ENCODE measurements around the gene MCRS1. TPM values are rescaled to one million over a fixed set of nuclear protein-coding genes. Genes with fewer than 3 reads are reported as not detected.
"Not testable (repeated sequence)": the region's sequence is repeated elsewhere in the genome, so short reads cannot be mapped to it uniquely, and the experiment has no call there.

The MCRS1 gene, protein sequence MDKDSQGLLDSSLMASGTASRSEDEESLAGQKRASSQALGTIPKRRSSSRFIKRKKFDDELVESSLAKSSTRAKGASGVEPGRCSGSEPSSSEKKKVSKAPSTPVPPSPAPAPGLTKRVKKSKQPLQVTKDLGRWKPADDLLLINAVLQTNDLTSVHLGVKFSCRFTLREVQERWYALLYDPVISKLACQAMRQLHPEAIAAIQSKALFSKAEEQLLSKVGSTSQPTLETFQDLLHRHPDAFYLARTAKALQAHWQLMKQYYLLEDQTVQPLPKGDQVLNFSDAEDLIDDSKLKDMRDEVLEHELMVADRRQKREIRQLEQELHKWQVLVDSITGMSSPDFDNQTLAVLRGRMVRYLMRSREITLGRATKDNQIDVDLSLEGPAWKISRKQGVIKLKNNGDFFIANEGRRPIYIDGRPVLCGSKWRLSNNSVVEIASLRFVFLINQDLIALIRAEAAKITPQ
- 100 to 1,000 TPM in 1 of 12 donors, 10 to 100 TPM in 11; 44.4 to 714 (median 55.0) TPM for polyA plus RNA-seq (ENCODE audit: insufficient read length in 12 of 12)
- long read RNA-seq, donor 1, transcript MCRS1-201 (15 exons, 1,928 nt) = major isoform, 9 of 11 reads
- long read RNA-seq, donor 1, partial matches to known transcripts = 0 of 11 reads
- long read RNA-seq, donor 1, other reads (novel, unspliced or antisense) = 0 of 11 reads
- long read RNA-seq, donor 2, transcript MCRS1-201 (15 exons, 1,928 nt) = major isoform, 29 of 31 reads
- long read RNA-seq, donor 2, partial matches to known transcripts = 0 of 31 reads
- long read RNA-seq, donor 2, other reads (novel, unspliced or antisense) = 0 of 31 reads
- long read RNA-seq, donor 3, transcript MCRS1-201 (15 exons, 1,928 nt) = major isoform, 8 of 9 reads
- long read RNA-seq, donor 3, partial matches to known transcripts = 0 of 9 reads
- long read RNA-seq, donor 3, other reads (novel, unspliced or antisense) = 0 of 9 reads
- long read RNA-seq, donor 4, transcript MCRS1-201 (15 exons, 1,928 nt) = major isoform, 8 of 9 reads
- long read RNA-seq, donor 4, partial matches to known transcripts = 0 of 9 reads
- long read RNA-seq, donor 4, other reads (novel, unspliced or antisense) = 0 of 9 reads
- long read RNA-seq, donor 5 = 0 reads
- long read RNA-seq, donor 6, transcript MCRS1-201 (15 exons, 1,928 nt) = major isoform, 10 of 10 reads
- long read RNA-seq, donor 6, partial matches to known transcripts = 0 of 10 reads
- long read RNA-seq, donor 6, other reads (novel, unspliced or antisense) = 0 of 10 reads
- long read RNA-seq, donor 7, transcript MCRS1-201 (15 exons, 1,928 nt) = major isoform, 5 of 7 reads
- long read RNA-seq, donor 7, partial matches to known transcripts = 0 of 7 reads
- long read RNA-seq, donor 7, other reads (novel, unspliced or antisense) = 0 of 7 reads
- long read RNA-seq, donor 8, transcript MCRS1-201 (15 exons, 1,928 nt) = major isoform, 17 of 19 reads
- long read RNA-seq, donor 8, partial matches to known transcripts = 0 of 19 reads
- long read RNA-seq, donor 8, other reads (novel, unspliced or antisense) = 0 of 19 reads
- long read RNA-seq, donor 9, transcript MCRS1-201 (15 exons, 1,928 nt) = major isoform, 6 of 7 reads
- long read RNA-seq, donor 9, partial matches to known transcripts = 0 of 7 reads
- long read RNA-seq, donor 9, other reads (novel, unspliced or antisense) = 0 of 7 reads
- long read RNA-seq, donor 10, transcript MCRS1-201 (15 exons, 1,928 nt) = major isoform, 13 of 14 reads
- long read RNA-seq, donor 10, partial matches to known transcripts = 0 of 14 reads
- long read RNA-seq, donor 10, other reads (novel, unspliced or antisense) = 0 of 14 reads
- long read RNA-seq, donor 11, transcript MCRS1-201 (15 exons, 1,928 nt) = major isoform, 26 of 28 reads
- long read RNA-seq, donor 11, partial matches to known transcripts = 0 of 28 reads
- long read RNA-seq, donor 11, other reads (novel, unspliced or antisense) = 0 of 28 reads

DNA sequence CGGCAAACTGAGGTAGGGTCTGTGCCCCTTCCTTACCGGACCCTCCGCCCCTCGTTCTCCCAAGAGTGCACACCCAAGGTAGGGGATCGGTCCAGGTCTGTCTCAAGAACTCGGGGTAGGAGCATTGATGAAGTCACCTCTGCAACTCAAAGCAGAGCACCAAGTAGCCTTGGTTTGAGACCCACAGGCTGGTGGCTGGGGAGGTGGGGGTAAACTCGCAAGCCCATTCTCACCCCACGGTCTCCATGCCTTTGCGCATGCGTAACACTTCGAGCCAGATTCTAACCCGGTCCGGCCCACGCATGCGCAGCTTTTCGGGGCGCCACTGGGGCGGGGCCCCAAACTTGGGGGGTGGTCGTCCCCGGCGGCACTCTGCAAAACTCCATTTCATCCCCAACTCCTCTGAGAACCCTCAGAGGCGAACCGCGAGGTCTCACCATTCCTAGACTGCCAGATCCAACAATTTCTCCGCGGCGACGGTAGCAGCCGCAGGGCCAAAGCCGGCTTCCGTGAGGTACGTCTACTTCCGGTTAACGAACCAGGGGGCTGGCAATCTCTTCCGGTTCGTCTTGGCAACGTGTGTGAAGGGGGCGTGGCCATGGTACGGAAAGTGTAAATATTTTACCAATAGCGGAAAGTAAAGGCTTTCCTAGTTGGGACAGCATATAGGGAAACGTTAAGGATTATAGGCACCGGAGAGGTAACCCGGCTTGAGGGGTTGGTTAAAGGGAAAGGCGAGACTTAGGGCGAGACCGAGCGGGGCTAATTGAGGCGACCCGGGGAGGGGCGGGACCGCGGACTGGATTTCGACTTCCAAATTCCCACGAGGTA, at the start of gene MCRS1:
Gene MCRS1 (minus strand): TSS at position 532 of the 831 bp plus-strand sequence. CDS start 1,411 bp downstream, outside the sequence.
- DNase-seq = peak; percentile 93

DNA sequence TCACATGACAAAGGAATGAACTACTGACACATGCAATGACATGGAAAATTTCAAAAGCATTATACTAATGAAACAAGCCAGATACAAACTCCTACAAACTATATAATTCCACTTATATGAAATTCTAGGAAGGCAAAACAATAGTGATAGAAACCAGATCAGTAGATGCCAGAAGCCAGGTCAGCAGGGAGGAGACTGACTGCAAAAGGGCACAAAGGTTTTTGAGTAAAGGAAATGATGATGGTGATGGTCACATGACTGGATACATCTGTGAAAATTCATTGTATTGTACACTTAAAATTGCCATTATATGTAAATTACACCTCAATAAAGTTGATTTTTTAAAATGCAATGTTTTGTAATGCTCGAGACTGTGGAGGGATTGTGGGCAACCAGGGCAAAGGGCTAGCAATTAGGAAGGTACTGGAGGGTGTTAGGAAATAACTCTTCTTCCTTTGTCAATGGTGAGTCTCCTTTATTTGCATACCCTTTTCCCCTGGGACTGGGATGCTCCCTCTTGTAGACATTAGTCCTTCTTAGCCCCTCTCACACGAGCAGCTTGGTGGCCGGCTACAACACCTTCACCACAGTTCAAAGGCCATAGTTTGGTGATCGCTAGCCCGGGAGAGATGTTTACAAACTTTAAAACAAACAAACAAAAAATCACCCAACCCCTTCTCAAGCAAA, 48.7 kb upstream of the MCRS1 start:
- no peak for DNase-seq

DNA sequence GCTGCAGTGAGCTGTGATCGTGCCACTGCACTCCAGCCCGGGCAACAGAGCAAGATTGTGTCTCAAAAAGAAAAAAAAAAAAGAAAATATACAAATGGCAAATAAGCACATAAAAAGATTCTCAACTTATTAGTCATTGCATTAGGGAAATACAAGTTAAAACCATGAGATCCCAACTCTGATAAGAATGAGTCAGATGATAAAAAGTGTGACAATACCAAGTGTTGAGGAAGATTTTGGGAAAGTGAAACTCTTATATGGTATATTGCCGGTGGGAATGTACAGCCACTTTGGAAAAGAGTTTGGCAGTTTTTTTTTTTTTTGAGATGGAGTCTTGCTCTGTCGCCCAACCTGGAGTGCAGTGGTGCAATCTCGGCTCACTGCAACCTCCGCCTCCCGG, 47.8 kb upstream of the MCRS1 start:
- DNase-seq = no peak

DNA sequence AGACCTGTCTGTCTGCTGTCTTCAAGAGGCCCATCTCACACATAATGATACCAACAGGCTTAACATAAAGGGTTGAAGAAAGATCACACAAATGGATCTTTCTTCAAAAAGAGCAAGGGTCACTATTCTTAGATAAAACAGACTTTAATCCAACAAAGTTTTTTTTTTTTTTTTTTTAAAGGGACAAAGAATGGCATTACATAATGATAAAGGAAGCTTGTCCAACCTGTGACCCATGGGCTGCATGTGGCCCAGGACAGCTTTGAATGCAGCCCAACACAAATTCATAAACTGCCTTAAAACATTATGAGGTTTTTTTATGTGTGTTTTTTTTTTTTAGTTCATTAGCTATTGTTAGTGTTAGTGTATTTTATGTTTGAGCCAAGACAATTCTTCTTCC, 44.3 kb upstream of the MCRS1 start:
- no peak for DNase-seq

DNA sequence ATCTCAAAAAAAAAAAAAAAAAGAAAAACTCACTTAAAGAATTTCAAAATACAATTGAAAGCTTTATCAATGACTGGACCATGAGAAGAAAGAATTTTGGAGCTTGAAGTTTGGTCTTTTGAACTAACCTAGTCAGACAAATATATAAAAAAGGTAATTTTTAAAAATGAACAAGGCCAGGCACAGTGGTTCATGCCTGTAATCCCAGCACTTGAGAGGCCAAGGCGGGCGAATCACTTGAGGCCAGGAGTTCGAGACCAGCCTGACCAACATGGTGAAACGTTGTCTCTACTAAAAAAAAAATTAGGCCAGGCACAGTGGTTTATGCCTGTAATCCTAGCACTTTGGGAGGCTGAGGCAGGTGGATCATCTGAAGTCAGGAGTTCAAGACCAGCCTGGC, 42.8 kb upstream of the MCRS1 start:
- not testable (repeated sequence) for DNase-seq

DNA sequence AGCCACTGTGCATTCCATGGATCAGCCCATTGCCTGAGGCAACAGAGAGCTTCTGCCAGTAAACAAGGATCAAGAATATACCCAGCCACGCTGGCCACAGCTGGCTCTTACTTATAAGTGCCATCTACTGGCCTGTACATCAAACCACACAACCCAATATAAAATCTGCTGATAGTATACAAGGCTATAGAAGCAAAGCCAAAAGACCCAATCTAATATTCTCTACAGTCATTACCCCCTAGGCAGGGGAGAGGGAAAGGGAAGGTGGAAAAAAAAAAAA, 41.9 kb upstream of the MCRS1 start:
- no peak for DNase-seq

DNA sequence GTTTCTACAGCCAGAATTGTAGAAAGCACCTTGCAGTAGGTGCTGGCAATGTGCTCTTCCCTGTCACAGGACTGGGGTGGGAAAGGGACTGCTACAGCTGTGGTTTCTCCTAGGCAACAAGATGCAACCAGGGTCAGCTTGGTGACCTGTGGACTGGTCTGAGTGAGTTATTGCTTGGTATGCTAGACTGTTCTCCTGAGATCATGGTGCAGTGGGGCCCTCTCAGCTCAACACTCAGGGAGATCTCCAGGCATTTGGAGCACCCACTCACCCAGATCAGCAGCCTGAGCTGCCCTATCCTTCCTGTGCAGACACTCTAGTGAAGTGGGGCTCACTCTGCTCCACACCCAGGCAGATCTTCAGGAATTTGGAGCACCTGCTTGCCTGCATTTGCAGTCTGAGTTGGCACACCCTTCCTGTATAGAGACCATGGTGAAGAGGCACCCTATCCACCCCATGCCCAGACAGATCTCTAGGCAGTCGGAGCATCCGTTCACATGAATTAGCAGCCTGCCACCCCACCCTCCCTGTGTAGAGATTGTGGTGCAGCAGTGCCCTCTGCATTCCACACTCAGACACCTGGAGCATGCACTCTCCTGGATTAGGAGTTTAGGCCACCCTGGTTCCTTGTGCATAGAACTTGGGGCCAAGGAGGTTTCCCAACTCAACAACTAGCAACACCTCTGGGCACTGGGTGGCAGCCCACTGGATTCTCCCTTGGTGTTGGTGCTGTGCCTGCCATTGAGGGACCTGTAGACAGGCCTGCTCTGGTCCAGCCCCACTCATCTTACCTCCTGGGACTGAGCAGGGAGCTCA, 41.3 kb upstream of the MCRS1 start:
- DNase-seq = no peak

DNA sequence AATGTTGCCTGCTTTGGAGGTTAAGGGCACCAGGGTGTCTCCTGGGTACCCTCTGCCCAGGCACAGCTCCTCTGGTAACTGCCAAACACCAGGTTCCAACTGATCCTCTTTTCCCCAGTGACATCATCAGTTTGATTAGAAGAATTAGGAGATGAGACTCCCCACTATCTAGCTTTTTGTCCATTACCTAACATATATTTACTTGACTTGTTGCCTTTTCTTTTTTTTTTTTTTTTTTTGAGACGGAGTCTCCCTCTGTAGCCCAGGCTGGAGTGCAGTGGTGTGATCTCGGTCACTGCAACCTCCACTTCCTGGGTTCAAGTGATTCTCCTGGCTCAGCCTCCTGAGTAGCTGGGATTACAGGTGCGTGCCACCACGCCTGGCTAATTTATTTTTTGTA, 37.6 kb upstream of the MCRS1 start, which contains the start of gene FAM186B:
Gene FAM186B (minus strand): TSS at position 101 of the 400 bp plus-strand sequence. CDS start 162 bp downstream, outside the sequence.
- DNase-seq = not testable (repeated sequence)

DNA sequence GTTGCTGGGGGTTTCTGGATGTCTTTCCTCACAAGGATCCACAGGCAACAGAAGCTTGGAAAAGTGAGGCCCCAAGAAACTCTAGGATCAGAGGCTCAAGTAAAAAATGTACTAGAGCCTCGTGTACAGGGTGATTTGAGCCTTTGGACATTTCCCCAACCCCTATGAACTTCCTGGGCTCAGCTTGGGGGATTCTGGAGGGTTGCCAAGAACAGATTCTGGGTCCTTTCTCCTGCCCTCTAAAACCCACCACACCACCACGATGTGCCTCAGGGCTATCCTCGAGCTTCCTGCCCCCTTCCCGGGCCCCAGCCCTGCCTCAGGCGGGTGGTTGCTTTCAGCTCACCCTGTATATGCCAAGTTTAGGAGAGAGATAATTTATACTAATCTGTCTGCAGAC, 36.9 kb upstream of the MCRS1 start:
- DNase-seq = no peak

DNA sequence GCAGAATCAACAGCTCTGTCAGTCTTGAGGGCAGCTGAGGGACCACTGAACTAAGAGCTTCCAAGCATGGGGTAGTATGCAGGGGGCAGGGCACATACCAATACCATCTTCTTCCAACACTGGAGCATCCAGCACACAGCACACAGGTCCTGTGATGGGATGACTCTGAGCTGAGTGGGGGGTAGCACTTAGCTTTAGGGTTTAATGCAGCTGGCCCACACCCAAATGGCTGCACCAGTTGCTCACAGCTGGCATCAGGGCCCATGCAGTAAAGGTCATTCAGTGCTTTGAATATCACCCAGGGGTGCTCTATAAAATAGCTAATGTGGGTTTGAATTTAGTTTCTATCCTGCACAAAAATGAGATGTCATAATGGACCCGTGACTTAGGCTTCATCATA, 35.8 kb upstream of the MCRS1 start:
- no peak for DNase-seq

DNA sequence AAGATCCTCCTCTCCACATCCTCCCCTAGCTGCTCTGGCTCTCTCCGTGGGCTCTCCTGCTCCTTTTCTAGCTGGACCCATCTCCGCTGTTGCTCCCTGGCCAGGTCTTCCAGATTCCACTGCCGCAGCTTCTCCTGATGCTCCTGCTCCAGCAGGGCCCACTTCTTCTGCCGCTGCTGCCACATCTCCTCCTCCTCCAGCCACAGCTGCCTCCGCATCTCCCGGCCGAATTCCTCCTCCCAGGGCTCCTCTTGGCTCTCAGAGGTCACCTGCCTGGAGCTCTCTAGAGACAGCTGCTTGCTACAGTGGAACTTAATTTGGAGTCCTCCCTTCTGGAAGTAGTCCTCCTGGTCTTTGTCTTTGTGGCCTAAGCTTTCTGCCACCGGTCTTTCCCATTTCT, 32.0 kb upstream of the MCRS1 start:
- DNase-seq = no peak

DNA sequence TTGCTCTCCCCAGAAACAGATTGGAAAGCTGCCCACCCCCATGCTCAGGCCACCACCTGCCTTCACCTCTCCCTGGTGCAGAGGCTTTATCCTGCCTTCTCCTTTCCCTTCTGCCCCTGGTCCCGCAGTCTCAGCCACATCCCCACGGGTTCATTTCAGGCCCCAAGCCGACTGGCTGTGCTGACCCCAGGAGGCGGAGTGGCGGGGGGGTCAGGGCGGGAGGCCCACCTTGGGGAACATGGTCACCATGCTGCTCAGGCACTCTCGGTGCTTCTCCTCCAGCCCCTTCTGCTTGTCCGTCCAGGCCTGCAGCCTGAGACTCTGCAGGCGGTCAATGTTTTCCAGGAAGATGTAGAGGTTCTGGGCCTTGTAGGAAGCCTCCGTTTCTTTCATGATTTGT, 30.6 kb upstream of the MCRS1 start:
- no peak for DNase-seq

DNA sequence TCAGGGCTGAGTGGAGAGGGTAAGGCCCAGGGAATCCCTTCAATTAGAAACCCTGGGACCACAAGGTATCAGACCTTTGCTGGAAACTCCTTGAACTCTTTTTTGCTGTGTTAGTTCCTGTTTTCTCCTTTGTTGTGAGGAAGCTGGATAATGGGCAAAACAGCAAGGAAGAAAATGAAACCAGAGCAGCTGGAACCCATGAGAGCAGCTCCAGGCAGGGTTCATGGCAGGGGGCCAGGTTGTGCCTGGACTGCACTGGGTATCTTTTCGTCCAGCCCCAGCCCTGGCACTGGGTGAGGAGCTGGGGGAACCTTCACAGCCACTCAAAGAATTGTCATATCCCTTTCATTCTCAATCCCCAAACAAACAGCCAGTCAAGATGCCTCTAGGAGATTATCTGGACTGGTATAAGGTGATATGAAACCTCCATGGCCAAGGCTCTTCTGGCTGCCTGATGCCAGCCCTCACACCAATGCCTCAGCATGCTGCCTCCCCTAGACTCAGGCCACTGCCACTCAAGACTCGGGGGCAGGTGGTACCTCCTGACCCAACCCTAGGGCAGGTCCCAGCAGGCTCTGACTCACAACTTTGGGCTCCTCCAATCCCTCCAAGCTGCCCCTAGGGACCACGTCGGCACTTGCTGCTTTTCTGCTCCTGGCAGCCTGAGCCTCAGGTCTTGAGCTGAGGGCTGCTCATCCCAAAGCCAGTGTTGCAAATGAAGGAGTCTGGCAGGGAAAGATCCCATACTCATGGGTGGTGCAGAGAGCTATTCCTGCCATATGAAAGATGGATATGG, 21.0 kb upstream of the MCRS1 start:
- no peak for DNase-seq

DNA sequence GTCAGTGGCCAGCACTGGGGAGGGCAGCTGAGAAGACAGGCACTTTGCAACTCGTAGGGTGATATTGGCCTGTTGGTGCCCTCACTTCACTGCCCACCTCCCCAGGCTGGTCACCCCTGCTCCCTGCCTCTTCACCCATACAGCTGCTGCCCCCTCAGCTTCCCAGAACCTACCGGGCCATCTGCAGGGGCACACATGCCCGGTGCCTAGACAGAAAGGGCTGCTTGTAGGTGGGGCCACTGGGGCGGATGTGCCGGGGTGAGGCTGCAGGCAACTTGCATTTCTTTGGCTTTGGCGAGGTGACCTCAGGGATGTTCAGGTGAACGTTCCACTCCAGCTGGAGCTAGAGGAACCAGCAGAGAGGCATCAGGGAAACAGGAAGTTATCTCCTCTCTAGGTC, 20.3 kb upstream of the MCRS1 start:
- no peak for DNase-seq

DNA sequence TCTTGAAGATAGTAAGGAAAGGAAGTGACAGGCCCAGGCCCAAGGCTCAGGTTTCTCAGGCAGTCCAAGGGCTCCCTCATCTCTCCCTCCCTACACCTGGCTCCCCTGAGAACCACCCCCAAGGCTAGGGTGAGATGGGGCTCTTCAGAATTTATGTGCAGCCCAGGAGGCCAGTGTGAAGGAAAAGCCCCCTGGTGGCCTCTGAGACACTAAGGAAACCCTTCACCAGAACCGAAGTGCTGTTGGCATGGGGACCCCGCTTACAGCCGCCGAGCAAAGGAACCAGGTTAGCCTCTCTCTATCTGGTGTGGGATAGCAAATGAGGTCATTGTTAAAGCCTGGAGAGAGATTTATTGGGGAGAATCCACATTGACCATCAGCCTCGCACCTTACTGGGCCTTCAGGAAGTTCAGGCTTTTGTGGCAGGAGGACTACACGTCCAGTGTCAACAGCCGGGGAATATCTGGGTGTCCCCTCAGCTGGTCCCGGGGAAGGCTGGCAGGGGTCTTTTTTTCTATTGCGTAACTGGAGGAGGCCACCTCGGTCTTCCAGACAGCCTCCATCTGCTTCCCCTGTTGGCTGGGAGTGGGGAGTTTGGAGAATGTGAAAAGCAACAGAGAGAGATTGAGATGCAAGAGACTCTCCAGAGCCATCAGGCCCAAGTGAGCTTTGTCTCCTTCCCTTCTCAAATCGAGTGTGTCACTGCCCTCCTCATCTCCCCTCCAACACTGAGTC, 19.4 kb upstream of the MCRS1 start:
- DNase-seq = no peak

Data from muscle of arm (tissue), 14 donors.